Effector memory CD4-positive, alpha-beta T cell (primary cell): Measurements from ENCODE around the gene CHGA.

ENCODE experiments used
- DNase-seq, 3 donors: peaks; one replicate each; pipeline ENCODE4 v3.0.0-alpha.2; 2020
- H3K27ac ChIP-seq: 2 replicates; pipeline ENCODE4 v1.7.0; 2013; ENCODE audit warnings: mild to moderate bottlenecking, low read length, moderate library complexity; ENCODE audit not compliant: insufficient read depth, poor library complexity, severe bottlenecking
- H3K27me3 ChIP-seq: replicated peaks from 2 replicates; pipeline ENCODE4 v1.7.0; 2013; ENCODE audit warnings: mild to moderate bottlenecking, low read length; ENCODE audit not compliant: insufficient read depth, control insufficient read depth, poor library complexity, severe bottlenecking
- H3K36me3 ChIP-seq: 2 replicates; pipeline ENCODE4 v1.7.0; 2013; ENCODE audit warnings: mild to moderate bottlenecking, low read length, moderate library complexity; ENCODE audit not compliant: control insufficient read depth, insufficient read depth
- H3K4me1 ChIP-seq: 2 replicates; pipeline ENCODE4 v1.7.0; 2013; ENCODE audit warnings: low read length, mild to moderate bottlenecking; ENCODE audit not compliant: control insufficient read depth, insufficient read depth, poor library complexity, severe bottlenecking
- H3K4me3 ChIP-seq: 2 replicates; pipeline ENCODE4 v1.7.0; 2013; ENCODE audit warnings: low read length, low read depth, mild to moderate bottlenecking; ENCODE audit not compliant: insufficient read depth, poor library complexity, severe bottlenecking
- H3K9me3 ChIP-seq: 2 replicates; pipeline ENCODE4 v1.7.0; 2013; ENCODE audit warnings: mild to moderate bottlenecking, low read length, moderate library complexity; ENCODE audit not compliant: control insufficient read depth

The CHGA gene

GRCh38 chr14:92951261-92951660, 28.3 kb downstream of the CHGA start:
- Histone ChIP-seq H3K4me1 (no peaks in the 10 kb centered on the region), H3K36me3 (peaks cover 10% of the 10 kb centered on the region), H3K27ac (no peak overlapping the region), H3K4me3 (no peak overlapping the region), H3K9me3 (no peaks in the 10 kb centered on the region), H3K27me3 (no peaks in the 10 kb centered on the region)
- no peak for DNase-seq

GRCh38 chr14:92951912-92952471, 29.0 kb downstream of the CHGA start:
- peak; percentile 41 to 61 (median 48) for DNase-seq
- peaks cover 10% of the 10 kb centered on the region for H3K36me3 ChIP-seq
- H3K27me3 ChIP-seq: no peaks in the 10 kb centered on the region
- H3K4me1 ChIP-seq: no peaks in the 10 kb centered on the region
- H3K4me3 ChIP-seq: no peak overlapping the region
- H3K27ac ChIP-seq: no peak overlapping the region
- no peaks in the 10 kb centered on the region for H3K9me3 ChIP-seq

- no peaks in the 10 kb centered on the region for H3K4me1 ChIP-seq
- DNase-seq: no peak
- H3K27me3 ChIP-seq: no peaks in the 10 kb centered on the region
- H3K9me3 ChIP-seq: no peaks in the 10 kb centered on the region
- peaks cover 10% of the 10 kb centered on the region for H3K36me3 ChIP-seq
- no peak overlapping the region for H3K4me3 ChIP-seq
- H3K27ac ChIP-seq: no peak overlapping the region
Observed at GRCh38 chr14:92952481-92953298, 29.7 kb downstream of the CHGA start.

GRCh38 chr14:92953526-92953925, 30.6 kb downstream of the CHGA start:
- no peaks in the 10 kb centered on the region for H3K9me3 ChIP-seq
- H3K27ac ChIP-seq: no peak overlapping the region
- no peak for DNase-seq
- H3K27me3 ChIP-seq: no peaks in the 10 kb centered on the region
- no peaks in the 10 kb centered on the region for H3K4me1 ChIP-seq
- peaks cover 18% of the 10 kb centered on the region for H3K36me3 ChIP-seq
- H3K4me3 ChIP-seq: no peak overlapping the region

GRCh38 chr14:92954933-92955332, 32.0 kb downstream of the CHGA start:
- peaks cover 17% of the 10 kb centered on the region for H3K36me3 ChIP-seq
- no peak overlapping the region for H3K27ac ChIP-seq
- H3K4me3 ChIP-seq: no peak overlapping the region
- H3K9me3 ChIP-seq: no peaks in the 10 kb centered on the region
- no peaks in the 10 kb centered on the region for H3K27me3 ChIP-seq
- DNase-seq: no peak
- H3K4me1 ChIP-seq: no peaks in the 10 kb centered on the region

GRCh38 chr14:92955381-92955780, 32.4 kb downstream of the CHGA start:
- Histone ChIP-seq H3K9me3 (no peaks in the 10 kb centered on the region), H3K27me3 (no peaks in the 10 kb centered on the region), H3K27ac (no peak overlapping the region), H3K36me3 (peaks cover 12% of the 10 kb centered on the region), H3K4me1 (no peaks in the 10 kb centered on the region), H3K4me3 (no peak overlapping the region)
- no peak for DNase-seq

- Histone ChIP-seq H3K4me3 (no peak overlapping the region), H3K4me1 (no peaks in the 10 kb centered on the region), H3K27me3 (no peaks in the 10 kb centered on the region), H3K27ac (no peak overlapping the region), H3K9me3 (no peaks in the 10 kb centered on the region), H3K36me3 (peaks cover 17% of the 10 kb centered on the region)
- no peak for DNase-seq
Observed at GRCh38 chr14:92956961-92957360, 34.0 kb downstream of the CHGA start.

- Histone ChIP-seq H3K27ac (no peak overlapping the region), H3K4me3 (no peak overlapping the region), H3K36me3 (peaks cover 17% of the 10 kb centered on the region), H3K9me3 (no peaks in the 10 kb centered on the region), H3K4me1 (no peaks in the 10 kb centered on the region), H3K27me3 (no peaks in the 10 kb centered on the region)
- no peak for DNase-seq
Observed at GRCh38 chr14:92958373-92959188, 35.6 kb downstream of the CHGA start.

- H3K27ac ChIP-seq: no peak overlapping the region
- peaks cover 17% of the 10 kb centered on the region for H3K36me3 ChIP-seq
- H3K4me1 ChIP-seq: no peaks in the 10 kb centered on the region
- no peaks in the 10 kb centered on the region for H3K9me3 ChIP-seq
- H3K27me3 ChIP-seq: no peaks in the 10 kb centered on the region
- no peak overlapping the region for H3K4me3 ChIP-seq
- no peak for DNase-seq
Observed at GRCh38 chr14:92959189-92959531, 36.2 kb downstream of the CHGA start.
